A549 (cell line): ENCODE data around the gene OR6B2. TPM values are rescaled to one million over a fixed set of nuclear protein-coding genes. Genes with fewer than 3 reads are reported as not detected.
A peak's percentile ranks its signal among the peaks of the same experiment; 100 is the strongest.

Experiments
- ATAC-seq, 2 experiments: fragments of 200-7000 bp in 1 of 2; fragments of >200 bp in 1 of 2; cut with Nextera tagmentation in 1 of 2; cut with Tn5 transposase in 1 of 2; 3 replicates each; pipeline versions ENCODE4 v1.8.0 to v1.9.1; 2018 to 2020; ENCODE audit warnings: mild to moderate bottlenecking in 1 of 2, moderate library complexity in 1 of 2
- CTCF ChIA-PET: fragments of 300-600 bp; sonication (Branson Sonifier 250); formaldehyde crosslinking; extraction: SDS; loops from one replicate; lab custom pipeline; 2021; ENCODE audit warnings: antibody characterized with exemption, inconsistent platforms; lab: Yijun Ruan, JAX
- POLR2A ChIA-PET: fragments of 350-600 bp; formaldehyde crosslinking; extraction: SDS; loops from one replicate; lab custom pipeline; 2021; ENCODE audit warnings: antibody characterized with exemption, inconsistent platforms; lab: Yijun Ruan, JAX
- DNase-seq, 2 experiments: peaks; one replicate each; pipeline versions ENCODE4 v3.0.0 to v3.0.0-alpha.2; 2011 to 2016; ENCODE audit warnings: low read depth in 1 of 2, low spot score in 1 of 2
- FAIRE-seq: peaks from 2 replicates; lab custom pipeline; 2011; peaks lifted over from hg19 to GRCh38; lab: Jason Lieb, UNC
- H3K27ac ChIP-seq, 2 experiments: fragments of >200 bp; sonication (Bioruptor Twin); formaldehyde crosslinking; 3 replicates each; pipeline ENCODE4 v1.5.1; 2016 to 2017
- H3K4me1 ChIP-seq: fragments of >200 bp; sonication (Bioruptor Twin); formaldehyde crosslinking; 3 replicates; pipeline ENCODE4 v1.6.1; 2016
- H3K4me2 ChIP-seq: fragments of >200 bp; sonication (Bioruptor Twin); formaldehyde crosslinking; 3 replicates; pipeline ENCODE4 v1.6.1; 2016
- H3K4me3 ChIP-seq: fragments of >200 bp; sonication (Bioruptor Twin); formaldehyde crosslinking; 3 replicates; pipeline ENCODE4 v1.5.1; 2016
- H3K9me3 ChIP-seq: fragments of >200 bp; sonication (Bioruptor Twin); formaldehyde crosslinking; 3 replicates; pipeline ENCODE4 v1.6.1; 2016
- CBX2 ChIP-seq: fragments of 200-600 bp; sonication (generic); IDR thresholded peaks from 2 replicates; pipeline ENCODE4 v1.6.1; 2016; ENCODE audit warnings: low read depth, mild to moderate bottlenecking, borderline replicate concordance
- ELK1 ChIP-seq: fragments of 150-350 bp; IDR thresholded peaks from 2 replicates; pipeline ENCODE4 v1.6.1; 2014; ENCODE audit warnings: low read depth, mild to moderate bottlenecking, low read length
- EP300 ChIP-seq, 2 experiments: fragments of >200 bp; sonication (Bioruptor Twin); formaldehyde crosslinking; IDR thresholded peaks; 2 replicates in 1 of 2; 3 replicates in 1 of 2; pipeline ENCODE4 v1.6.1; 2016 to 2017
- NFE2L2 ChIP-seq: fragments of 150-350 bp; conservative IDR thresholded peaks from 2 replicates; pipeline ENCODE4 v1.6.1; 2014; ENCODE audit warnings: low read length
- PBX3 ChIP-seq: IDR thresholded peaks from 2 replicates; pipeline ENCODE4 v1.6.1; 2012
- POLR2A ChIP-seq: IDR thresholded peaks from 2 replicates; pipeline ENCODE4 v1.6.1; 2012; ENCODE audit warnings: mild to moderate bottlenecking, low read length
- RAD21 ChIP-seq, 2 experiments: fragments of >200 bp in 1 of 2; sonication (Bioruptor Twin) in 1 of 2; formaldehyde crosslinking in 1 of 2; IDR thresholded peaks in 1 of 2; conservative IDR thresholded peaks in 1 of 2; 2 replicates in 1 of 2; 3 replicates in 1 of 2; pipeline ENCODE4 v1.6.1; 2012 to 2018; ENCODE audit warnings: inconsistent platforms in 1 of 2
- RCOR1 ChIP-seq: fragments of 150-350 bp; IDR thresholded peaks from 2 replicates; pipeline ENCODE4 v1.6.1; 2014; ENCODE audit warnings: antibody characterized with exemption, low read length, low read depth
- RFX5 ChIP-seq: fragments of 450-650 bp; IDR thresholded peaks from 2 replicates; pipeline ENCODE4 v1.7.1; 2014; ENCODE audit warnings: antibody characterized with exemption, mild to moderate bottlenecking, moderate library complexity
- RNF2 ChIP-seq: fragments of 200-600 bp; sonication (generic); IDR thresholded peaks from 2 replicates; pipeline ENCODE4 v1.6.1; 2016; ENCODE audit warnings: low read depth, mild to moderate bottlenecking, antibody characterized with exemption, moderate library complexity, borderline replicate concordance
- SMC3 ChIP-seq: fragments of >200 bp; sonication (Bioruptor Twin); formaldehyde crosslinking; IDR thresholded peaks from 3 replicates; pipeline ENCODE4 v1.6.1; 2018; ENCODE audit warnings: inconsistent platforms
- SREBF2 ChIP-seq: fragments of 450-650 bp; IDR thresholded peaks from 2 replicates; pipeline ENCODE4 v1.6.1; 2014; ENCODE audit warnings: mild to moderate bottlenecking, moderate library complexity
- TFCP2L1 ChIP-seq: fragments of 250-450 bp; sonication (Bioruptor Pico); IDR thresholded peaks from 2 replicates; pipeline ENCODE4 v1.5.0; 2021; ENCODE audit warnings: mild to moderate bottlenecking
- ZNF302 ChIP-seq: fragments of 250-450 bp; sonication (Bioruptor Pico); IDR thresholded peaks from 2 replicates; pipeline ENCODE4 v1.9.0; 2021; ENCODE audit warnings: inconsistent platforms, mild to moderate bottlenecking, moderate library complexity
- WGBS: methylation state at CpG from one replicate; pipeline ENCODE4 v1.1.6; 2017; ENCODE audit errors: missing lambda C conversion rate; 5-methylcytosine and 5-hydroxymethylcytosine counted together
- polyA plus RNA-seq, 4 experiments: library from polyadenylated mRNA; depleted of rRNA in 3 of 4; stranded (reverse); fragments of >200 nt; fragmentation: RNase III in 1 of 4; extraction: RNeasy Plus Mini Kit Qiagen cat#74134 plus additional on column Dnase treatment in 1 of 4; gene quantifications; 2 replicates in 3 of 4; 3 replicates in 1 of 4; pipeline ENCODE4 v1.2.3, GENCODE V29; 2011 to 2017
- TF ChIP-seq, protein P1 (sequence below): fragments of 250-450 bp; sonication (Bioruptor Pico); IDR thresholded peaks from 2 replicates; pipeline ENCODE4 v1.5.0; 2021; ENCODE audit warnings: mild to moderate bottlenecking, moderate library complexity, borderline replicate concordance
- TF ChIP-seq, protein P2 (sequence below): IDR thresholded peaks from 2 replicates; pipeline ENCODE4 v1.6.1; 2012
- TF ChIP-seq, protein P3 (sequence below): fragments of >200 bp; sonication (Bioruptor Twin); formaldehyde crosslinking; IDR thresholded peaks from 3 replicates; pipeline ENCODE4 v1.5.1; 2016

Gene OR6B2
- polyA plus RNA-seq, 2 of the 4 experiments (the other 2 are of a cell fraction): not detected

DNA sequence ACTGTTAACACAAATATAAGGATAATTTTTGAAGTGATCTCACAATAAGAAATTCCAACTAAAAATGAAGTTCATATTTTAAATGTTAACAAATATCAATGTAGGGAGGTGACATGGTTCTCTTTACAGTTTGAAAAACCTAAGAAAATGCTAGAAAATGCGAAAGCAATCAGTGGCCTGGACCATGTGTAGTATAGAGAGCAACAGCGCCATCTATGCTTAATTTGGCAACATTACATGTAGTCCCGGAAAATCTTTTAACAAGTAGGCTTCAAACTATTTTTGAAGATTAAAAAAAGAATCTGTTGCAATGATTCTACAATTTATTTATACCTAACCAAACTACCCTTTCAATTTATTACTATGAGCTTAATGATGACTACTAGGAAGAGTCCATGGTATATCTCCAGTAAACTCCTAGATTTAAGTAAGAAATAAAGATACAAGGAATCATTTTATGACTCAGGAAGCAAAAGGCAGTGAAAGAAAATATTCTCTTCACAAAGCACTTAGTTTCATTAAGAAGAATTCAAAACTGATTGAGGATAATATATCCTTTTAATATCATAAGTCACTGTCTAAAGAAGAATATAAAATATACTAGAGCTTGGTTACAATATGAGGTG, 38.4 kb downstream of the OR6B2 start:
- CTCF ChIA-PET: interaction anchor here (0.6 to 3.7 kb wide), 37 partner anchors 9 to 990 kb away, joined by 3 to 34 read pairs (median 4); partner anchors contain the start of gene OR6B2
- FAIRE-seq (no peak), ATAC-seq (peak in 1 of 2 experiments; percentile 75; a peak in 4 of 6 replicates), DNase-seq (peak; percentile 15 to 60)
- no peak overlapping the region for H3K4me2 ChIP-seq
- TF ChIP-seq EP300 (IDR thresholded peaks at IDR 0.05) (no peak), RCOR1 (no peak), ELK1 (no peak), SMC3 (peak; percentile 70), POLR2A (no peak), RAD21 (conservative IDR thresholded peaks at IDR 0.05 in 1 of 2, IDR thresholded peaks at IDR 0.05 in 1 of 2) (peak; percentile 81 to 89)
- TF ChIP-seq, protein P1, sequence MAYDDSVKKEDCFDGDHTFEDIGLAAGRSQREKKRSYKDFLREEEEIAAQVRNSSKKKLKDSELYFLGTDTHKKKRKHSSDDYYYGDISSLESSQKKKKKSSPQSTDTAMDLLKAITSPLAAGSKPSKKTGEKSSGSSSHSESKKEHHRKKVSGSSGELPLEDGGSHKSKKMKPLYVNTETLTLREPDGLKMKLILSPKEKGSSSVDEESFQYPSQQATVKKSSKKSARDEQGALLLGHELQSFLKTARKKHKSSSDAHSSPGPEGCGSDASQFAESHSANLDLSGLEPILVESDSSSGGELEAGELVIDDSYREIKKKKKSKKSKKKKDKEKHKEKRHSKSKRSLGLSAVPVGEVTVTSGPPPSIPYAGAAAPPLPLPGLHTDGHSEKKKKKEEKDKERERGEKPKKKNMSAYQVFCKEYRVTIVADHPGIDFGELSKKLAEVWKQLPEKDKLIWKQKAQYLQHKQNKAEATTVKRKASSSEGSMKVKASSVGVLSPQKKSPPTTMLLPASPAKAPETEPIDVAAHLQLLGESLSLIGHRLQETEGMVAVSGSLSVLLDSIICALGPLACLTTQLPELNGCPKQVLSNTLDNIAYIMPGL (CRISPR knock-in tag): no peak
- TF ChIP-seq, protein P2, sequence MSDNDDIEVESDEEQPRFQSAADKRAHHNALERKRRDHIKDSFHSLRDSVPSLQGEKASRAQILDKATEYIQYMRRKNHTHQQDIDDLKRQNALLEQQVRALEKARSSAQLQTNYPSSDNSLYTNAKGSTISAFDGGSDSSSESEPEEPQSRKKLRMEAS: no peak
- TF ChIP-seq, protein P3, sequence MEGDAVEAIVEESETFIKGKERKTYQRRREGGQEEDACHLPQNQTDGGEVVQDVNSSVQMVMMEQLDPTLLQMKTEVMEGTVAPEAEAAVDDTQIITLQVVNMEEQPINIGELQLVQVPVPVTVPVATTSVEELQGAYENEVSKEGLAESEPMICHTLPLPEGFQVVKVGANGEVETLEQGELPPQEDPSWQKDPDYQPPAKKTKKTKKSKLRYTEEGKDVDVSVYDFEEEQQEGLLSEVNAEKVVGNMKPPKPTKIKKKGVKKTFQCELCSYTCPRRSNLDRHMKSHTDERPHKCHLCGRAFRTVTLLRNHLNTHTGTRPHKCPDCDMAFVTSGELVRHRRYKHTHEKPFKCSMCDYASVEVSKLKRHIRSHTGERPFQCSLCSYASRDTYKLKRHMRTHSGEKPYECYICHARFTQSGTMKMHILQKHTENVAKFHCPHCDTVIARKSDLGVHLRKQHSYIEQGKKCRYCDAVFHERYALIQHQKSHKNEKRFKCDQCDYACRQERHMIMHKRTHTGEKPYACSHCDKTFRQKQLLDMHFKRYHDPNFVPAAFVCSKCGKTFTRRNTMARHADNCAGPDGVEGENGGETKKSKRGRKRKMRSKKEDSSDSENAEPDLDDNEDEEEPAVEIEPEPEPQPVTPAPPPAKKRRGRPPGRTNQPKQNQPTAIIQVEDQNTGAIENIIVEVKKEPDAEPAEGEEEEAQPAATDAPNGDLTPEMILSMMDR: peak; percentile 92
- no peak overlapping the region for H3K4me3 ChIP-seq
- no peaks in the 10 kb centered on the region for H3K9me3 ChIP-seq
- no peaks in the 10 kb centered on the region for H3K4me1 ChIP-seq
- 2% methylated on average over 3 of the region's 3 CpGs for WGBS
- POLR2A ChIA-PET: interaction anchor here (0.9 kb wide), 1 partner anchor 591 kb away, joined by 4 read pairs; the partner anchor contains the start of gene HDAC4
- H3K27ac ChIP-seq: no peak overlapping the region

DNA sequence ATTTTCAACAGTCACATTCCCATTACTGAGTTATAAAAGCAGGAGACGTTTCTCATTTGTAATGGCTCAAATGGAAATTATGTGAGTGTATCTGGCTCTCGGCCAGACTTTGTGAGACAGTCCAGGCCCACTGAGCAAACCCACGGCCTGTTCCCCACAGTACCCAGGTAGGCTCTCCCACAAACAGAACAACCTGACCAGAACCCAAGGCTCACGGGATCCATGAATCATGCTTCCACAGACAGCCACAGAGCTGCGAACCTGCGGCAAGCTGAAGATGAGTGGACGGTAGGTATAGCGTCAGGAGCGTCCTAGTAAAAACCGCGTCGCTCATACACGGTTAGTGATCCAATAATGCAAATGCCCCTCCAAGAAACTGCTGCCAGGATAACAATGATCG, 39.3 kb downstream of the OR6B2 start:
- Histone ChIP-seq H3K4me3 (no peak overlapping the region), H3K4me2 (no peak overlapping the region), H3K9me3 (peaks cover 4% of the 10 kb centered on the region; the same call in 1 of the 3 replicates), H3K27ac (no peak overlapping the region), H3K4me1 (no peaks in the 10 kb centered on the region)
- TF ChIP-seq, protein P3: no peak
- TF ChIP-seq SREBF2: no peak
- TF ChIP-seq, protein P2: no peak
- TF ChIP-seq RFX5: no peak
- TF ChIP-seq TFCP2L1: no peak
- no peak for ATAC-seq
- POLR2A ChIA-PET: no interaction called here
- WGBS: 93% methylated on average over 14 of the region's 14 CpGs
- FAIRE-seq: no peak
- DNase-seq: no peak
- CTCF ChIA-PET: interaction anchor here (0.6 to 3.7 kb wide), 22 partner anchors 10 to 956 kb away, joined by 3 to 34 read pairs (median 5); partner anchors contain the start of gene OR6B2

DNA sequence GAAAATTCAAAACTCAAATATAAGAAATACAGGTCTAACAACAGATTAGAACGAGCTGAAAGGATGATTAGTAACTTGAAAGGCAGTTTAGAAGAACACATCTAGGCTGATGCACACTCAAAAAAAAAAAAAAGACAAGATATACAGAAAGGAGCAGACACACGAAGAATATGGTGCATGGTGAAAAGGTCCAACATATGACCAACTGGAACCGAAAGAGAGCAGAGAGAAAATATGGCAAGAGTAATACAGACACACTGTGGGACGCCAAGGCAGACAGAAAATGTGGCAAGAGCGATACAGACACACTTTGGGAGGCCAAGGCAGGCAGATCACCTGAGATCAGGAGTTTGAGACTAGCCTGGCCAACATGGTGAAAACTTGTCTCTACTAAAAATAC, 44.9 kb downstream of the OR6B2 start:
- DNase-seq: peak in 1 of 2 experiments; percentile 42
- Histone ChIP-seq H3K4me2 (no peak overlapping the region), H3K4me3 (no peak overlapping the region), H3K9me3 (peaks cover 17% of the 10 kb centered on the region)
- WGBS: 95% methylated on average over 5 of the region's 5 CpGs
- CTCF ChIA-PET: no interaction called here
- no peak for TF ChIP-seq CBX2
- TF ChIP-seq NFE2L2: no peak
- TF ChIP-seq RNF2: no peak
- no peak for TF ChIP-seq ZNF302 (CRISPR knock-in tag)
- no peak for TF ChIP-seq PBX3
- TF ChIP-seq, all 56 proteins: peak for 0
- no peak for FAIRE-seq
- no peak for ATAC-seq
- no peak overlapping the region for H3K27ac ChIP-seq
- no peaks in the 10 kb centered on the region for H3K4me1 ChIP-seq
- POLR2A ChIA-PET: no interaction called here
